Stomach (tissue), 9 donors: ENCODE results near the gene INA. TPM values are rescaled to one million over a fixed set of nuclear protein-coding genes. Genes with fewer than 3 reads are reported as not detected.

Experiments used
- DNase-seq, 2 donors: peaks; one replicate each; pipeline versions ENCODE4 v3.0.0 to v3.0.0-alpha.2; 2013 to 2019
- H3K27ac ChIP-seq, 5 donors: fragments of 200-600 bp in 4 of 5; sonication (generic) in 4 of 5; one replicate each; pipeline ENCODE4 v1.5.1; 2013 to 2019; ENCODE audit warnings: mild to moderate bottlenecking in 1 of 5, moderate library complexity in 1 of 5
- H3K27me3 ChIP-seq, 3 donors: fragments of 200-600 bp; sonication (generic); one replicate each; pipeline ENCODE4 v1.5.1; 2017 to 2019; ENCODE audit warnings: mixed run types in 1 of 3
- H3K36me3 ChIP-seq, 4 donors: fragments of 200-600 bp; sonication (generic); 1 replicate in 3 of 4; 2 replicates in 1 of 4; pipeline ENCODE4 v1.5.1; 2016 to 2019
- H3K4me1 ChIP-seq, 4 donors: fragments of 200-600 bp; sonication (generic); one replicate each; pipeline ENCODE4 v1.5.1; 2016 to 2019
- H3K4me3 ChIP-seq, 4 donors: fragments of 200-600 bp; sonication (generic) in 3 of 4; one replicate each; pipeline ENCODE4 v1.5.1; 2016 to 2019; ENCODE audit warnings: mild to moderate bottlenecking in 1 of 4
- H3K9me3 ChIP-seq, 4 donors: fragments of 200-600 bp; sonication (generic); one replicate each; pipeline ENCODE4 v1.5.1; 2016 to 2019
- CTCF ChIP-seq, 7 experiments: fragments of 450-650 bp in 4 of 7; fragments of 200-600 bp in 3 of 7; sonication (generic) in 3 of 7; IDR thresholded peaks; one replicate each; pipeline ENCODE4 v1.5.1; 2016 to 2019; ENCODE audit warnings: antibody characterized with exemption in 7 of 7, control low read depth in 2 of 7, mild to moderate bottlenecking in 1 of 7
- EP300 ChIP-seq: sonication (generic); formaldehyde crosslinking; IDR thresholded peaks from one replicate; pipeline ENCODE4 v1.6.1; 2017; ENCODE audit warnings: antibody characterized with exemption
- POLR2A ChIP-seq, 4 donors: fragments of 450-650 bp; IDR thresholded peaks; one replicate each; pipeline ENCODE4 v1.6.1; 2016; ENCODE audit warnings: antibody characterized with exemption in 4 of 4, control low read depth in 2 of 4, mild to moderate bottlenecking in 1 of 4, moderate library complexity in 1 of 4
- POLR2AphosphoS5 ChIP-seq, 3 donors: sonication (generic); formaldehyde crosslinking; IDR thresholded peaks; one replicate each; pipeline ENCODE4 v1.6.1; 2016; ENCODE audit warnings: antibody characterized with exemption in 3 of 3
- WGBS, 5 donors: extraction: QIAGEN DNeasy Blood & Tissue Kit in 3 of 5; methylation state at CpG; one replicate each; pipeline versions ENCODE4 v1.1.5 to v1.1.7; 2013 to 2018; 5-methylcytosine and 5-hydroxymethylcytosine counted together
- intact Hi-C: fragments of 100-400 bp; cut with DNase I; formaldehyde crosslinking; loops from one replicate; pipeline ENCODE4 v1.15.1; 2023; ENCODE audit warnings: low total_unique reads
- polyA plus RNA-seq, 3 donors: library from polyadenylated mRNA; stranded (reverse); fragments of 200-250 nt; gene quantifications; one replicate each; pipeline ENCODE4 v1.2.3, GENCODE V29; 2013
- total RNA-seq, 5 donors: library from RNA; depleted of rRNA; stranded (reverse); fragments of >200 nt; gene quantifications; one replicate each; pipeline versions ENCODE4 v1.1.0 to v1.2.3, GENCODE V29; 2014 to 2016
- donor health status: healthy with polysubstance abuse.
- donor health status: Bipolar disorder and iron deficiency.
- donor health status: healthy.

The INA gene
- total and polyA plus RNA-seq, 8 donors = 0.29 to 1.8 (median 1.0) TPM; not detected in 2

GRCh38 chr10:103232772-103233488, 44.0 kb upstream of the INA start:
- Histone ChIP-seq H3K27me3 (no peaks in the 10 kb centered on the region), H3K4me1 (peaks cover 7 to 45% (median 13%) of the 10 kb centered on the region in 4 donors), H3K27ac (peak overlapping the region in 1 of 5 donors; percentile 73), H3K4me3 (no peak overlapping the region), H3K36me3 (no peaks in the 10 kb centered on the region), H3K9me3 (no peaks in the 10 kb centered on the region)
- intact Hi-C loops = loop anchor here (2.0 kb wide), 1 partner anchor 18 kb away; no protein-coding TSS in a partner anchor
- 65 to 82% (median 74%) methylated on average over 7 of the region's 7 CpGs for WGBS, 5 donors
- peak in 1 of 2 donors; percentile 11 for DNase-seq
- TF ChIP-seq POLR2AphosphoS5 (IDR thresholded peaks at IDR 0.05) = no peak
- TF ChIP-seq POLR2A (IDR thresholded peaks at IDR 0.05) = no peak
- TF ChIP-seq EP300 = no peak
- TF ChIP-seq CTCF (IDR thresholded peaks at IDR 0.05) = no peak

- WGBS, 5 donors = 88 to 96% (median 93%) methylated on average over 2 of the region's 2 CpGs
- intact Hi-C loops = no loop called here
Measured at GRCh38 chr10:103235775-103236174, 41.2 kb upstream of the INA start.

GRCh38 chr10:103238506-103239252, 38.3 kb upstream of the INA start:
- peak overlapping the region; percentile 47 to 87 (median 77) for H3K27ac ChIP-seq

More at GRCh38 chr10:103235775-103236174, 41.2 kb upstream of the INA start:
- H3K4me3 ChIP-seq = no peak overlapping the region
- no peaks in the 10 kb centered on the region for H3K9me3 ChIP-seq
- peaks cover 19 to 49% (median 28%) of the 10 kb centered on the region in 4 donors for H3K4me1 ChIP-seq
- no peaks in the 10 kb centered on the region for H3K27me3 ChIP-seq
- no peaks in the 10 kb centered on the region for H3K36me3 ChIP-seq
- DNase-seq = no peak
- TF ChIP-seq CTCF (IDR thresholded peaks at IDR 0.05) (no peak), POLR2A (IDR thresholded peaks at IDR 0.05) (no peak), POLR2AphosphoS5 (IDR thresholded peaks at IDR 0.05) (no peak), EP300 (no peak)
- H3K27ac ChIP-seq = no peak overlapping the region

GRCh38 chr10:103241262-103242011, 35.5 kb upstream of the INA start:
- Histone ChIP-seq H3K36me3 (no peaks in the 10 kb centered on the region), H3K27me3 (no peaks in the 10 kb centered on the region), H3K4me1 (peaks cover 23 to 54% (median 39%) of the 10 kb centered on the region in 4 donors), H3K27ac (peak overlapping the region; percentile 73 to 87 (median 77)), H3K9me3 (no peaks in the 10 kb centered on the region), H3K4me3 (no peak overlapping the region)
- 24 to 36% (median 30%) methylated on average over 6 to 7 of the region's 7 CpGs for WGBS, 5 donors
- TF ChIP-seq POLR2AphosphoS5 (IDR thresholded peaks at IDR 0.05) = peak in 2 of 3 donors; percentile 82 to 88
- TF ChIP-seq CTCF (IDR thresholded peaks at IDR 0.05) = no peak
- DNase-seq = peak; percentile 89 to 94
- intact Hi-C loops = no loop called here

More at GRCh38 chr10:103238506-103239252, 38.3 kb upstream of the INA start:
- WGBS, 5 donors = 52 to 67% (median 60%) methylated on average over 11 of the region's 11 CpGs
- peaks cover 23 to 47% (median 35%) of the 10 kb centered on the region in 4 donors for H3K4me1 ChIP-seq
- no peaks in the 10 kb centered on the region for H3K36me3 ChIP-seq
- H3K9me3 ChIP-seq = no peaks in the 10 kb centered on the region
- no peaks in the 10 kb centered on the region for H3K27me3 ChIP-seq
- TF ChIP-seq POLR2AphosphoS5 (IDR thresholded peaks at IDR 0.05) (peak in 2 of 3 donors; percentile 51 to 72), POLR2A (IDR thresholded peaks at IDR 0.05) (no peak)
- DNase-seq = peak; percentile 75 to 91
- no peak overlapping the region for H3K4me3 ChIP-seq
- intact Hi-C loops = no loop called here
